ENCODE data around the gene CD79B.

GRCh38 chr17:63945784-63946439 lies 13.8 kb upstream of the CD79B start:
- no peak for TF ChIP-seq CTCF (conservative IDR thresholded peaks at IDR 0.05; ENCODE audit: low read depth, low read length)
- TF ChIP-seq EZH2 (IDR thresholded peaks at IDR 0.05; ENCODE audit: borderline replicate concordance, low read depth, low read length, poor library complexity, severe bottlenecking), result no peak
